ENCODE data around the gene FIGLA. TPM values are rescaled to one million over a fixed set of nuclear protein-coding genes. Genes with fewer than 3 reads are reported as not detected.

FIGLA gene
- total RNA-seq, 1 donor from 2014 or later: not detected

GRCh38 chr2:70833246-70833645, 42.8 kb upstream of the FIGLA start:
- TF ChIP-seq CTCF (IDR thresholded peaks at IDR 0.05): no peak
- H3K4me1 ChIP-seq: no peaks in the 10 kb centered on the region
- DNase-seq (peak; percentile 27), ATAC-seq (no peak)
- no peak overlapping the region for H3K4me3 ChIP-seq
- no peaks in the 10 kb centered on the region for H3K36me3 ChIP-seq
- H3K9me3 ChIP-seq: no peaks in the 10 kb centered on the region
- no peaks in the 10 kb centered on the region for H3K27me3 ChIP-seq
- intact Hi-C loops (cut with DNase I): no loop called here
- no peak overlapping the region for H3K27ac ChIP-seq

- ATAC-seq: no peak
- no peak overlapping the region for H3K4me3 ChIP-seq
- H3K27me3 ChIP-seq: no peaks in the 10 kb centered on the region
- intact Hi-C loops (cut with DNase I): no loop called here
- no peak overlapping the region for H3K27ac ChIP-seq
- H3K4me1 ChIP-seq: no peaks in the 10 kb centered on the region
- DNase-seq: no peak
- TF ChIP-seq CTCF (IDR thresholded peaks at IDR 0.05): no peak
- H3K9me3 ChIP-seq: no peaks in the 10 kb centered on the region
- no peaks in the 10 kb centered on the region for H3K36me3 ChIP-seq
Observed at GRCh38 chr2:70832386-70832785, 41.9 kb upstream of the FIGLA start.

GRCh38 chr2:70831861-70832260, 41.4 kb upstream of the FIGLA start:
- H3K36me3 ChIP-seq: no peaks in the 10 kb centered on the region
- H3K27me3 ChIP-seq: no peaks in the 10 kb centered on the region
- H3K4me3 ChIP-seq: no peak overlapping the region
- H3K27ac ChIP-seq: no peak overlapping the region
- no peaks in the 10 kb centered on the region for H3K4me1 ChIP-seq
- DNase-seq: peak; percentile 30
- ATAC-seq: no peak
- no peaks in the 10 kb centered on the region for H3K9me3 ChIP-seq
- intact Hi-C loops (cut with DNase I): no loop called here
- no peak for TF ChIP-seq CTCF (IDR thresholded peaks at IDR 0.05)

GRCh38 chr2:70830366-70830765, 39.9 kb upstream of the FIGLA start:
- Histone ChIP-seq H3K27ac (no peak overlapping the region), H3K4me1 (no peaks in the 10 kb centered on the region), H3K9me3 (no peaks in the 10 kb centered on the region), H3K4me3 (no peak overlapping the region), H3K27me3 (no peaks in the 10 kb centered on the region), H3K36me3 (no peaks in the 10 kb centered on the region)
- no peak for TF ChIP-seq CTCF (IDR thresholded peaks at IDR 0.05)
- DNase-seq (peak; percentile 39), ATAC-seq (no peak)
- intact Hi-C loops (cut with DNase I): no loop called here

GRCh38 chr2:70829916-70830315, 39.5 kb upstream of the FIGLA start:
- ATAC-seq (no peak), DNase-seq (no peak)
- H3K4me3 ChIP-seq: no peak overlapping the region
- H3K27me3 ChIP-seq: no peaks in the 10 kb centered on the region
- no peak overlapping the region for H3K27ac ChIP-seq
- H3K9me3 ChIP-seq: no peaks in the 10 kb centered on the region
- H3K4me1 ChIP-seq: no peaks in the 10 kb centered on the region
- H3K36me3 ChIP-seq: no peaks in the 10 kb centered on the region
- no peak for TF ChIP-seq CTCF (IDR thresholded peaks at IDR 0.05)
- intact Hi-C loops (cut with DNase I): no loop called here

Measured in upper lobe of right lung (tissue), 1 donor.